ENCODE data around the gene TIAM2.

DNA sequence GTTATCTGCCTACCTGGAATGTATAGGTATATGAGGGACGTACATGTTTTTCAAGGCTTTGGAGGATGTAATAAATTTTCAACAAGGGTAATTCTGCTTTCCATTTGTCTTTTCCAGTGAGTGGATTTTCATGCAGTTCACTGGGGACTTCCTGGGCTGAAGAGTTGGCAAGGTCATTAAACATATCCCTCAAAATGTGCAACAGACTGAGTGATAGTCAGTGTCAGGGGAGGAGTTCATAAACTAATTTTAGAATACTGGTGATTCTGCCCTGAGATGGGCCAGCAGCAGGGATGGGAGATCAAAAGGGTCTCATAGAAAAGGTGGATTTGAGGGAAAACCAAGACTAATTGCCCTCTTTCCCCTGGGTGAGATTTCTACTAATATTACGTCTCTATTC, 146.4 kb downstream of the TIAM2 start:
- no peak for TF ChIP-seq CTCF (IDR thresholded peaks at IDR 0.05; ENCODE audit: low read length)
- TF ChIP-seq EZH2 (IDR thresholded peaks at IDR 0.05; ENCODE audit: borderline replicate concordance, low read length) = no peak

Data from OCI-LY1 (cell line).